OCI-LY3 (cell line): Measurements from ENCODE around the gene FAM76A.

Experiments
- H2AFZ ChIP-seq: fragments of 200-600, 300-600 bp; shearing (Covaris generic); 2 replicates; pipeline ENCODE4 v1.6.0; 2014; ENCODE audit warnings: antibody characterized with exemption, low read depth, low read length
- H3K27ac ChIP-seq: fragments of 200-600, 300-600 bp; sonication (generic); 2 replicates; pipeline ENCODE4 v1.5.1; 2014; ENCODE audit warnings: mild to moderate bottlenecking, low read length, moderate library complexity, mixed read lengths
- H3K27me3 ChIP-seq: fragments of 200-600, 300-600 bp; sonication (generic); 2 replicates; pipeline ENCODE4 v1.6.1; 2014; ENCODE audit warnings: low read depth, low read length, mixed read lengths
- H3K36me3 ChIP-seq: fragments of 200-600, 300-600 bp; sonication (generic); replicated peaks from 2 replicates; pipeline ENCODE3; 2014; ENCODE audit warnings: low read depth, low read length, mixed read lengths
- H3K4me1 ChIP-seq: fragments of 300-600, 200-600 bp; sonication (generic); 2 replicates; pipeline ENCODE4 v1.6.1; 2014; ENCODE audit warnings: low read length, mixed read lengths
- H3K4me2 ChIP-seq: fragments of 200-600, 300-600 bp; sonication (generic); 2 replicates; pipeline ENCODE4 v1.6.1; 2014; ENCODE audit warnings: low read length, mixed read lengths
- H3K4me3 ChIP-seq: fragments of 300-600, 200-600 bp; sonication (generic); 2 replicates; pipeline ENCODE4 v1.5.1; 2014; ENCODE audit warnings: antibody characterized with exemption, mild to moderate bottlenecking, low read length, moderate library complexity
- H3K79me2 ChIP-seq: fragments of 300-600, 200-600 bp; shearing (Covaris generic); 2 replicates; pipeline ENCODE4 v1.6.1; 2014; ENCODE audit warnings: mild to moderate bottlenecking, low read length, mixed read lengths
- H3K9ac ChIP-seq: fragments of 300-600, 200-600 bp; shearing (Covaris generic); 2 replicates; pipeline ENCODE4 v1.6.0; 2014; ENCODE audit warnings: mild to moderate bottlenecking, low read length, moderate library complexity
- H3K9me3 ChIP-seq: fragments of 200-600, 300-600 bp; shearing (Covaris generic); 2 replicates; pipeline ENCODE4 v1.6.1; 2014; ENCODE audit warnings: low read length, mixed read lengths; ENCODE audit not compliant: insufficient read depth
- H4K20me1 ChIP-seq: fragments of 200-600, 300-600 bp; sonication (generic); 2 replicates; pipeline ENCODE4 v1.6.1; 2016; ENCODE audit warnings: low read length, mixed read lengths; ENCODE audit not compliant: insufficient read depth
- EZH2phosphoT487 ChIP-seq: fragments of 200-600 bp; shearing (Covaris generic); IDR thresholded peaks from 2 replicates; pipeline ENCODE4 v1.6.1; 2018; ENCODE audit warnings: antibody characterized with exemption, mixed run types, low read depth
- TF ChIP-seq, protein P1 (sequence below): fragments of 200-600, 300-600 bp; sonication (generic); IDR thresholded peaks from 2 replicates; pipeline ENCODE4 v1.5.1; 2014; ENCODE audit warnings: antibody characterized with exemption, low read length, low read depth

FAM76A gene

DNA sequence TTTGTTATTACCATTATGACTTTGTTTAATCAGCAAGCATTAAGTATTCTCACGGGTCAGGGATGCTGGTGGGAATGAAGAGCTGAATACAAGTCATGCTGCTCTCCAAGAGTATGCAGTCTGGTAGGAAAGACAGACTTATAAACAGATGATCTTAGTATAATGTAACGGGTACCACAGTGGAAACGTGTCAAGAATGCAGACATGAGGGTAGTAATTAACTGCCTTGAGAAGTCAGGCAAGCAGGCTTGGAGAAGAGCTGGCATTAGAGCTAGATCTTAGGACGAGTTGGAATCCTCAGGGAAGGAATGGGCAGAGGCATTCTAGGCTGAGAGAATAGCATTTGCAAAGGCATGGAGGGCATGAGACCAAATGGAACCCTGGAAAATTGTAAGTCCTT lies 19.7 kb downstream of the FAM76A start:
- Histone ChIP-seq H3K27me3 (no peaks in the 10 kb centered on the region), H3K79me2 (no peaks in the 10 kb centered on the region), H3K4me3 (no peak overlapping the region), H3K36me3 (no peaks in the 10 kb centered on the region), H3K27ac (no peak overlapping the region), H4K20me1 (no peaks in the 10 kb centered on the region), H2AFZ (no peak overlapping the region), H3K9me3 (no peaks in the 10 kb centered on the region), H3K9ac (no peak overlapping the region), H3K4me1 (no peaks in the 10 kb centered on the region), H3K4me2 (no peak overlapping the region)
- TF ChIP-seq EZH2phosphoT487 = no peak
- TF ChIP-seq, protein P1, sequence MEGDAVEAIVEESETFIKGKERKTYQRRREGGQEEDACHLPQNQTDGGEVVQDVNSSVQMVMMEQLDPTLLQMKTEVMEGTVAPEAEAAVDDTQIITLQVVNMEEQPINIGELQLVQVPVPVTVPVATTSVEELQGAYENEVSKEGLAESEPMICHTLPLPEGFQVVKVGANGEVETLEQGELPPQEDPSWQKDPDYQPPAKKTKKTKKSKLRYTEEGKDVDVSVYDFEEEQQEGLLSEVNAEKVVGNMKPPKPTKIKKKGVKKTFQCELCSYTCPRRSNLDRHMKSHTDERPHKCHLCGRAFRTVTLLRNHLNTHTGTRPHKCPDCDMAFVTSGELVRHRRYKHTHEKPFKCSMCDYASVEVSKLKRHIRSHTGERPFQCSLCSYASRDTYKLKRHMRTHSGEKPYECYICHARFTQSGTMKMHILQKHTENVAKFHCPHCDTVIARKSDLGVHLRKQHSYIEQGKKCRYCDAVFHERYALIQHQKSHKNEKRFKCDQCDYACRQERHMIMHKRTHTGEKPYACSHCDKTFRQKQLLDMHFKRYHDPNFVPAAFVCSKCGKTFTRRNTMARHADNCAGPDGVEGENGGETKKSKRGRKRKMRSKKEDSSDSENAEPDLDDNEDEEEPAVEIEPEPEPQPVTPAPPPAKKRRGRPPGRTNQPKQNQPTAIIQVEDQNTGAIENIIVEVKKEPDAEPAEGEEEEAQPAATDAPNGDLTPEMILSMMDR = no peak

DNA sequence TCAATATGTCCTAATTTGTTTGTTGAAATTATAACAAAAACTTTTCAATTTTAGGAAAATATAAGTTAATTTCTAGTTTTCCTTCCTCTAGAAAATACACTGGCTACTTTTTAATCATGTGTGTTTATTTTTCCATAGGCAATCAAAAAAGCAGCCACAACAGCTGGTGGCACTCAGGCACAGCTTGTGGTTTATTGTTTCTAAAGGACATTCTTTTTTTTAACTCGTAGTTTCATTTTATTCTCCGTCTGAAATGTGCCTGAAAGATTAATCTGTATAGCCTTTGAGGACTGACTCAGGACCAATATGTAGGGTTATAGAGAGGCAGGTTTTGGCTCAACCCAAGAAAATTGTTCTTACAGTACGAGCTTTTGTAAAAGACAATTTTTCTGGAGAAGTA lies 26.6 kb downstream of the FAM76A start:
- Histone ChIP-seq H3K4me2 (no peak overlapping the region), H3K27ac (no peak overlapping the region), H2AFZ (no peak overlapping the region), H3K9ac (no peak overlapping the region), H3K79me2 (no peaks in the 10 kb centered on the region), H3K4me3 (no peak overlapping the region), H3K27me3 (no peaks in the 10 kb centered on the region), H3K36me3 (no peaks in the 10 kb centered on the region), H4K20me1 (no peaks in the 10 kb centered on the region), H3K4me1 (no peaks in the 10 kb centered on the region), H3K9me3 (no peaks in the 10 kb centered on the region)
- TF ChIP-seq, protein P1 = no peak
- TF ChIP-seq EZH2phosphoT487 = no peak

DNA sequence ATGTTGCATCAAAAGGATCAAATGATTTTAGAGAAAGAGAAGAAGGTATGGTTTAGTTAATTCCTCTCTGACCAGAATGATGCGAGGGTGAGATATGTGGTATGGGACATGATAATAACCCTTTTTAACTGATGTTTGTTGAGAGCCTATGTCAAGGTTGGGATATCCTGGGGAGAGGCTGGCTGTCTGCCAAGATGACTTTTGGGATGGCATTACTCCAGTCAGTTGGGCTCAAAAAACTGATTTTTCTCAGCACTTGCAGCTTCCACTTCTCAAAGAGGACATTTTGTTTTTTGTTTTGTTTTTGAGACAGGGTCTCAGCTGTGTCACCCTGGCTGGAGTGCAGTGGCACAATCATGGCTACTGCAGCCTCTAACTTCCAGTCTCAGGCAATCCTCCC lies 29.5 kb downstream of the FAM76A start:
- no peaks in the 10 kb centered on the region for H3K27me3 ChIP-seq
- no peak overlapping the region for H3K27ac ChIP-seq
- H3K79me2 ChIP-seq = no peaks in the 10 kb centered on the region
- H4K20me1 ChIP-seq = no peaks in the 10 kb centered on the region
- no peaks in the 10 kb centered on the region for H3K36me3 ChIP-seq
- no peaks in the 10 kb centered on the region for H3K9me3 ChIP-seq
- no peak overlapping the region for H2AFZ ChIP-seq
- H3K4me1 ChIP-seq = no peaks in the 10 kb centered on the region
- no peak for TF ChIP-seq EZH2phosphoT487
- TF ChIP-seq, protein P1 = no peak
- H3K4me2 ChIP-seq = no peak overlapping the region
- H3K4me3 ChIP-seq = no peak overlapping the region
- H3K9ac ChIP-seq = no peak overlapping the region

DNA sequence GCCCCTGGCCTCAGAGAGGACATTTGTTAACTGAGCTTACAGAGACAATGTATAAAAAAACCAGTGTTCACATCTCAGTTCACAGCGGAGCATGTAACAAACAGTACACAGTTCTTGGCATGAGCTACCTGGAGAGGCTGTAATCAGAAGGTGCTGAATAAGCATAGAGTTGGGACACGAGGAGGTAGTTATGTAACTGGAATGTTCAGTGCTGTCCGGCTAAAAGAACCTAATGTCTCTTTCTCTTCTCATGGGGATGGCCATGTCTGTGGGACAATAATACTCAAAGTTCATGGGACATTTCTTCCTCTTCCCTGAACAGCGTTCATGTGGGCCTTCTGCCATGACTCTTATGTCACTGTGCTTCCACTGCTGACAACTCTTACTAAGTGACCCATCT lies 30.1 kb downstream of the FAM76A start:
- no peaks in the 10 kb centered on the region for H3K36me3 ChIP-seq
- H3K4me1 ChIP-seq = no peaks in the 10 kb centered on the region
- H3K79me2 ChIP-seq = no peaks in the 10 kb centered on the region
- no peak overlapping the region for H3K4me2 ChIP-seq
- H4K20me1 ChIP-seq = no peaks in the 10 kb centered on the region
- no peaks in the 10 kb centered on the region for H3K27me3 ChIP-seq
- no peak overlapping the region for H3K4me3 ChIP-seq
- TF ChIP-seq, protein P1 = no peak
- TF ChIP-seq EZH2phosphoT487 = no peak
- H3K27ac ChIP-seq = no peak overlapping the region
- H3K9ac ChIP-seq = no peak overlapping the region
- no peaks in the 10 kb centered on the region for H3K9me3 ChIP-seq
- H2AFZ ChIP-seq = no peak overlapping the region
